Stimulated activated CD8-positive, alpha-beta memory T cell treated with anti-CD3 and anti-CD28 coated beads, Interleukin-4, amount 100 ng/mL, for 1 hour (primary cell): ENCODE results near the gene LTO1.

ENCODE experiments used
- DNase-seq, 2 donors: peaks; one replicate each; pipeline ENCODE4 v3.0.0-alpha.2; 2020; ENCODE audit warnings: low read depth in 2 of 2, low spot score in 1 of 2

The LTO1 gene

GRCh38 chr11:69682221-69682620 lies 7.1 kb upstream of the LTO1 start:
- DNase-seq = no peak

- DNase-seq = no peak
Observed at GRCh38 chr11:69680688-69681087, 5.5 kb upstream of the LTO1 start.

- DNase-seq = no peak
Observed at GRCh38 chr11:69677749-69678148, 2.6 kb upstream of the LTO1 start.

GRCh38 chr11:69674267-69674885 lies 777 bp downstream of the LTO1 start:
- no peak for DNase-seq

- DNase-seq = no peak
Observed at GRCh38 chr11:69671734-69672465, 3.3 kb downstream of the LTO1 start.

- DNase-seq = peak in 1 of 2 donors; percentile 16
Observed at GRCh38 chr11:69670158-69670845, 4.9 kb downstream of the LTO1 start.

- DNase-seq = no peak
Observed at GRCh38 chr11:69669486-69669885, 5.7 kb downstream of the LTO1 start.

GRCh38 chr11:69667619-69668604 lies 7.2 kb downstream of the LTO1 start:
- DNase-seq = no peak

GRCh38 chr11:69666752-69667536 lies 8.2 kb downstream of the LTO1 start:
- DNase-seq = no peak

GRCh38 chr11:69666261-69666660 lies 8.9 kb downstream of the LTO1 start:
- DNase-seq = no peak

GRCh38 chr11:69665669-69666068 lies 9.5 kb downstream of the LTO1 start:
- DNase-seq = no peak

- DNase-seq = no peak
Observed at GRCh38 chr11:69664901-69665300, 10.3 kb downstream of the LTO1 start.

GRCh38 chr11:69664103-69664775 lies 10.9 kb downstream of the LTO1 start:
- no peak for DNase-seq

GRCh38 chr11:69663326-69663725 lies 11.8 kb downstream of the LTO1 start:
- no peak for DNase-seq

GRCh38 chr11:69662806-69663205 lies 12.3 kb downstream of the LTO1 start:
- no peak for DNase-seq

- DNase-seq = no peak
Observed at GRCh38 chr11:69662021-69662698, 13.0 kb downstream of the LTO1 start.

- no peak for DNase-seq
Observed at GRCh38 chr11:69661413-69661715, 13.8 kb downstream of the LTO1 start.

- no peak for DNase-seq
Observed at GRCh38 chr11:69660001-69660500, 15.1 kb downstream of the LTO1 start.

GRCh38 chr11:69659591-69659990 lies 15.6 kb downstream of the LTO1 start:
- DNase-seq = no peak
